SK-N-SH treated with all-trans-retinoic acid at 6 μM for 48 hours (cell line): ENCODE results near the gene CILP.

Experiments used
- ATAC-seq: fragments of 200-7000 bp; cut with Tn5 transposase; 3 replicates; pipeline ENCODE4 v1.9.1; 2020; ENCODE audit warnings: mild to moderate bottlenecking, moderate library complexity
- ARNTL ChIP-seq: fragments of 450-650 bp; formaldehyde crosslinking; IDR thresholded peaks from 2 replicates; pipeline ENCODE4 v1.5.0; 2020; ENCODE audit warnings: low read depth, mild to moderate bottlenecking, moderate library complexity, borderline replicate concordance
- BACH2 ChIP-seq: fragments of 250-450 bp; sonication (Bioruptor Pico); IDR thresholded peaks from 2 replicates; pipeline ENCODE4 v1.9.0; 2021; ENCODE audit warnings: mild to moderate bottlenecking, borderline replicate concordance
- GLIS3 ChIP-seq: fragments of 250-450 bp; sonication (Bioruptor Pico); IDR thresholded peaks from 2 replicates; pipeline ENCODE4 v1.5.0; 2020; ENCODE audit warnings: mild to moderate bottlenecking, moderate library complexity
- ISL1 ChIP-seq: fragments of 250-450 bp; sonication (Bioruptor Pico); IDR thresholded peaks from 2 replicates; pipeline ENCODE4 v2.1.2; 2022; ENCODE audit warnings: mild to moderate bottlenecking, moderate library complexity
- OSR1 ChIP-seq: fragments of 250-450 bp; sonication (Bioruptor Pico); IDR thresholded peaks from 2 replicates; pipeline ENCODE4 v1.8.0; 2022; ENCODE audit warnings: moderate library complexity, mild to moderate bottlenecking, inconsistent platforms
- PPARA ChIP-seq: fragments of 250-450 bp; sonication (Bioruptor Pico); IDR thresholded peaks from 2 replicates; pipeline ENCODE4 v1.5.0; 2020; ENCODE audit warnings: mild to moderate bottlenecking, borderline replicate concordance
- RARB ChIP-seq: fragments of 250-450 bp; sonication (Bioruptor Pico); IDR thresholded peaks from 2 replicates; pipeline ENCODE4 v1.8.0; 2021; ENCODE audit warnings: mild to moderate bottlenecking, moderate library complexity
- SNAI2 ChIP-seq: fragments of 250-450 bp; sonication (Bioruptor Pico); IDR thresholded peaks from 2 replicates; pipeline ENCODE4 v1.5.0; 2020; ENCODE audit warnings: mild to moderate bottlenecking, moderate library complexity
- TCF4 ChIP-seq: fragments of 250-450 bp; sonication (Bioruptor Pico); IDR thresholded peaks from 2 replicates; pipeline ENCODE4 v1.8.0; 2021; ENCODE audit warnings: mild to moderate bottlenecking, moderate library complexity, borderline replicate concordance
- TOX ChIP-seq: fragments of 250-450 bp; sonication (Bioruptor Pico); IDR thresholded peaks from 2 replicates; pipeline ENCODE4 v1.8.0; 2021; ENCODE audit warnings: mild to moderate bottlenecking, moderate library complexity, borderline replicate concordance
- ZC3H10 ChIP-seq: fragments of 250-450 bp; sonication (Bioruptor Pico); IDR thresholded peaks from 2 replicates; pipeline ENCODE4 v1.5.1; 2021; ENCODE audit warnings: mild to moderate bottlenecking, moderate library complexity
- ZFP3 ChIP-seq: fragments of 250-450 bp; sonication (Bioruptor Pico); IDR thresholded peaks from 2 replicates; pipeline ENCODE4 v1.5.0; 2020; ENCODE audit warnings: mild to moderate bottlenecking, moderate library complexity
- ZFP30 ChIP-seq: fragments of 450-650 bp; formaldehyde crosslinking; IDR thresholded peaks from 2 replicates; pipeline ENCODE4 v1.5.0; 2022; ENCODE audit warnings: mild to moderate bottlenecking, moderate library complexity
- ZNF565 ChIP-seq: fragments of 450-650 bp; formaldehyde crosslinking; conservative IDR thresholded peaks from 2 replicates; pipeline ENCODE4 v1.5.0; 2020; ENCODE audit warnings: low read depth, mild to moderate bottlenecking, moderate library complexity
- ZNF70 ChIP-seq: fragments of 450-650 bp; formaldehyde crosslinking; IDR thresholded peaks from 2 replicates; pipeline ENCODE4 v1.5.0; 2020; ENCODE audit warnings: mild to moderate bottlenecking, moderate library complexity
- ZNF8 ChIP-seq: fragments of 450-650 bp; formaldehyde crosslinking; IDR thresholded peaks from 2 replicates; pipeline ENCODE4 v1.5.0; 2020; ENCODE audit warnings: mild to moderate bottlenecking, moderate library complexity
- TF ChIP-seq, protein P1 (sequence below): fragments of 250-450 bp; sonication (Bioruptor Pico); IDR thresholded peaks from 2 replicates; pipeline ENCODE4 v1.5.1; 2021; ENCODE audit warnings: mild to moderate bottlenecking, moderate library complexity
- TF ChIP-seq, protein P2 (sequence below): fragments of 250-450 bp; sonication (Bioruptor Pico); IDR thresholded peaks from 2 replicates; pipeline ENCODE4 v1.5.1; 2020; ENCODE audit warnings: low read depth, mild to moderate bottlenecking, moderate library complexity
- TF ChIP-seq, protein P3 (sequence below): fragments of 250-450 bp; sonication (Bioruptor Pico); IDR thresholded peaks from 2 replicates; pipeline ENCODE4 v1.8.0; 2021; ENCODE audit warnings: low read depth, mild to moderate bottlenecking, moderate library complexity, borderline replicate concordance
- TF ChIP-seq, protein P4 (sequence below): fragments of 250-450 bp; sonication (Bioruptor Pico); IDR thresholded peaks from 2 replicates; pipeline ENCODE4 v1.8.0; 2020; ENCODE audit warnings: mild to moderate bottlenecking, moderate library complexity, borderline replicate concordance
- TF ChIP-seq, protein P5 (sequence below): fragments of 250-450 bp; sonication (Bioruptor Pico); IDR thresholded peaks from 2 replicates; pipeline ENCODE4 v1.5.0; 2020; ENCODE audit warnings: mild to moderate bottlenecking, moderate library complexity

CILP gene

DNA sequence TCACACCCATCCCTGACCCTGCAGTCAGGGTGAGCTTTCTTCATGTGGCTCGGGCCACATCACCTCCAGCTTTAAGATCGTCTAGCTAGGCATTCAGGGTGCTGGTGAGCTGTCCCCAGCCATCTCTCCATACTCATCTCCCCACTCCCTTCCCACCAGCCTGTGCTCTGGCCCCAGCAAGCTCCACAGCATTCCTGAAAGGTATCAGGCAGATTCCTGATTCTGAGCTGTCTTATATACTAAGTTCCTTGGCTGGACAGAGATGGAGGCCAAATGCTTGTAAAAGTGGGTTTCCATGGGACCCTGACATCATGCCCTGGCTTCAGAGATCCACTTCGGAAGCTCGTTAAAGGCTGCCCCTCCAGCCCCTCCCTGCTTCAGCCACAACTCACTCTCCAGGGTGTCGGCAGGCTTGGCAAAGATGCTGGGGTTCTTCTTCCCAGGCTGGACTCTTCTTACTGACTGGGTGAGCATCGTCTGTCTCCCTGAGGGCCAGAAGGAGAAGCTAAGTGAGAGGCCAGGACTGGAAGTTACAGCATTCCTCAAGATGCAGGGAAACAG is 3.9 kb downstream of the CILP start:
- no peak for ATAC-seq
- TF ChIP-seq ZNF8 (CRISPR knock-in tag) (no peak), TOX (CRISPR knock-in tag) (no peak), ZFP3 (CRISPR knock-in tag) (no peak)

DNA sequence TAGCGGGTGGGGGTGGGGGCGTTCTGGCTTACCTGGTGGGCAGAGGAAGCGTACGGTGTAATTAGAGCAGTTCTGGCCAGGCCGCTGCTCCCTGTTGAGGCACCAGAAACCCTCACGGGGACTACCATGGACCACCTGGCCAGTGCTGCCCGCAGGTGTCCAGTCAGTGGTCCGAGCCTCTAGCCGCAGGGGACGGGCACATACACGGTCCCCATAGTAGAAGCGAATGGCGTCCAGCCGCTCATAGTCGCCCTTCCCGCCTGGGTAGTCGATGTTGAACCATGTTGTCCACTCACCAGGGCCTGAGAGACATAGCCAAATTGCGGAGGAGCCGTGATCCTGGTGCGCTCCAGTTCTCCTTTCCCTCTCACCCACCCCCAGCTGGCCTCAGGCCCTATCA is 4.5 kb downstream of the CILP start:
- no peak for ATAC-seq
- TF ChIP-seq ZNF70 (CRISPR knock-in tag) (no peak), SNAI2 (CRISPR knock-in tag) (no peak), ARNTL (CRISPR knock-in tag) (no peak), ZC3H10 (CRISPR knock-in tag) (no peak), ISL1 (no peak), TCF4 (CRISPR knock-in tag) (no peak)
- TF ChIP-seq, protein P1, sequence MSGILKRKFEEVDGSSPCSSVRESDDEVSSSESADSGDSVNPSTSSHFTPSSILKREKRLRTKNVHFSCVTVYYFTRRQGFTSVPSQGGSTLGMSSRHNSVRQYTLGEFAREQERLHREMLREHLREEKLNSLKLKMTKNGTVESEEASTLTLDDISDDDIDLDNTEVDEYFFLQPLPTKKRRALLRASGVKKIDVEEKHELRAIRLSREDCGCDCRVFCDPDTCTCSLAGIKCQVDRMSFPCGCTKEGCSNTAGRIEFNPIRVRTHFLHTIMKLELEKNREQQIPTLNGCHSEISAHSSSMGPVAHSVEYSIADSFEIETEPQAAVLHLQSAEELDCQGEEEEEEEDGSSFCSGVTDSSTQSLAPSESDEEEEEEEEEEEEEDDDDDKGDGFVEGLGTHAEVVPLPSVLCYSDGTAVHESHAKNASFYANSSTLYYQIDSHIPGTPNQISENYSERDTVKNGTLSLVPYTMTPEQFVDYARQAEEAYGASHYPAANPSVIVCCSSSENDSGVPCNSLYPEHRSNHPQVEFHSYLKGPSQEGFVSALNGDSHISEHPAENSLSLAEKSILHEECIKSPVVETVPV (CRISPR knock-in tag), result no peak
- TF ChIP-seq, protein P2, sequence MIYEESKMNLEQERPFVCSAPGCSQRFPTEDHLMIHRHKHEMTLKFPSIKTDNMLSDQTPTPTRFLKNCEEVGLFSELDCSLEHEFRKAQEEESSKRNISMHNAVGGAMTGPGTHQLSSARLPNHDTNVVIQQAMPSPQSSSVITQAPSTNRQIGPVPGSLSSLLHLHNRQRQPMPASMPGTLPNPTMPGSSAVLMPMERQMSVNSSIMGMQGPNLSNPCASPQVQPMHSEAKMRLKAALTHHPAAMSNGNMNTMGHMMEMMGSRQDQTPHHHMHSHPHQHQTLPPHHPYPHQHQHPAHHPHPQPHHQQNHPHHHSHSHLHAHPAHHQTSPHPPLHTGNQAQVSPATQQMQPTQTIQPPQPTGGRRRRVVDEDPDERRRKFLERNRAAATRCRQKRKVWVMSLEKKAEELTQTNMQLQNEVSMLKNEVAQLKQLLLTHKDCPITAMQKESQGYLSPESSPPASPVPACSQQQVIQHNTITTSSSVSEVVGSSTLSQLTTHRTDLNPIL (CRISPR knock-in tag), result no peak
- TF ChIP-seq, protein P3, sequence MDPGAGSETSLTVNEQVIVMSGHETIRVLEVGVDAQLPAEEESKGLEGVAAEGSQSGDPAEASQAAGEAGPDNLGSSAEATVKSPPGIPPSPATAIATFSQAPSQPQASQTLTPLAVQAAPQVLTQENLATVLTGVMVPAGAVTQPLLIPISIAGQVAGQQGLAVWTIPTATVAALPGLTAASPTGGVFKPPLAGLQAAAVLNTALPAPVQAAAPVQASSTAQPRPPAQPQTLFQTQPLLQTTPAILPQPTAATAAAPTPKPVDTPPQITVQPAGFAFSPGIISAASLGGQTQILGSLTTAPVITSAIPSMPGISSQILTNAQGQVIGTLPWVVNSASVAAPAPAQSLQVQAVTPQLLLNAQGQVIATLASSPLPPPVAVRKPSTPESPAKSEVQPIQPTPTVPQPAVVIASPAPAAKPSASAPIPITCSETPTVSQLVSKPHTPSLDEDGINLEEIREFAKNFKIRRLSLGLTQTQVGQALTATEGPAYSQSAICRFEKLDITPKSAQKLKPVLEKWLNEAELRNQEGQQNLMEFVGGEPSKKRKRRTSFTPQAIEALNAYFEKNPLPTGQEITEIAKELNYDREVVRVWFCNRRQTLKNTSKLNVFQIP, result no peak

DNA sequence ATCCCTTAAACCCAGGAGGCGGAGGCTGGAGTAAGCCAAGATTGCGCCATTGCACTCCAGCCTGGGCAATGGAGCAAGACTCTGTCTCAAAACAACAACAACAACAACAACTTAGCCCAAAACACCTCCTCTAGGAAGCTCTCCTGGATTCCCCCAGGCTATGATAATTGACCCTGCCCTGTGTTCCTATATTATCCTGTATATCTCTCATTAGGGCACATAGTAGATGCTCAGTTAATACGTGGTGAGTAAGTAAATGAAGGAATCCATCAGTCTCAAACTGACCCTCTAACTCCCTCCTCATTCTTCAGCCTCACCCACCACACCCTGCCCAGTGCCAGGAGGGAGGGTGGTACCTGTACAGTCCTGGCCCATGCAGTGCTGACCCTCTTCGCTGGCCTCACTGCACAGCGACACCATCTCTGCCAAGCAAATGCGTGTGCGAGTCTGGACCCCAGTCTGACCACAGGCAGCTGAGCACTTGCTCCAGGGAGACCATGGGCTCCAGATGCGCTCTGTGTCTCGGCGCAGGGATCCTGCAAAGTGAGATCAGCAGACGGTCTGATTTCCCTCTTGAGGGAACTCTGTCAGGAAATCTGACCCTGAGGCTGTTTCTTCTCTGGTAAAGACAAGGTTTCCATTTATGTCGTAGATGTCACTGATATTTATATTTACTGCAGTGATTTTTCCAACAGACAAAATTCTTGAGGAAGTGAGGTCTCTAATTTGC is 6.2 kb downstream of the CILP start:
- TF ChIP-seq, protein P1 (CRISPR knock-in tag), result no peak
- TF ChIP-seq, protein P4, sequence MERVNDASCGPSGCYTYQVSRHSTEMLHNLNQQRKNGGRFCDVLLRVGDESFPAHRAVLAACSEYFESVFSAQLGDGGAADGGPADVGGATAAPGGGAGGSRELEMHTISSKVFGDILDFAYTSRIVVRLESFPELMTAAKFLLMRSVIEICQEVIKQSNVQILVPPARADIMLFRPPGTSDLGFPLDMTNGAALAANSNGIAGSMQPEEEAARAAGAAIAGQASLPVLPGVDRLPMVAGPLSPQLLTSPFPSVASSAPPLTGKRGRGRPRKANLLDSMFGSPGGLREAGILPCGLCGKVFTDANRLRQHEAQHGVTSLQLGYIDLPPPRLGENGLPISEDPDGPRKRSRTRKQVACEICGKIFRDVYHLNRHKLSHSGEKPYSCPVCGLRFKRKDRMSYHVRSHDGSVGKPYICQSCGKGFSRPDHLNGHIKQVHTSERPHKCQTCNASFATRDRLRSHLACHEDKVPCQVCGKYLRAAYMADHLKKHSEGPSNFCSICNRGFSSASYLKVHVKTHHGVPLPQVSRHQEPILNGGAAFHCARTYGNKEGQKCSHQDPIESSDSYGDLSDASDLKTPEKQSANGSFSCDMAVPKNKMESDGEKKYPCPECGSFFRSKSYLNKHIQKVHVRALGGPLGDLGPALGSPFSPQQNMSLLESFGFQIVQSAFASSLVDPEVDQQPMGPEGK (CRISPR knock-in tag), result no peak
- TF ChIP-seq GLIS3 (CRISPR knock-in tag) (no peak), ZC3H10 (CRISPR knock-in tag) (no peak), ZFP30 (CRISPR knock-in tag) (no peak), PPARA (CRISPR knock-in tag) (no peak), BACH2 (no peak), SNAI2 (CRISPR knock-in tag) (no peak), ZNF565 (no peak), ZFP3 (CRISPR knock-in tag) (no peak), TCF4 (CRISPR knock-in tag) (no peak), ARNTL (CRISPR knock-in tag) (no peak), ZNF8 (CRISPR knock-in tag) (no peak), OSR1 (CRISPR knock-in tag) (no peak), RARB (CRISPR knock-in tag) (no peak), ZNF70 (CRISPR knock-in tag) (no peak)
- TF ChIP-seq, protein P5, sequence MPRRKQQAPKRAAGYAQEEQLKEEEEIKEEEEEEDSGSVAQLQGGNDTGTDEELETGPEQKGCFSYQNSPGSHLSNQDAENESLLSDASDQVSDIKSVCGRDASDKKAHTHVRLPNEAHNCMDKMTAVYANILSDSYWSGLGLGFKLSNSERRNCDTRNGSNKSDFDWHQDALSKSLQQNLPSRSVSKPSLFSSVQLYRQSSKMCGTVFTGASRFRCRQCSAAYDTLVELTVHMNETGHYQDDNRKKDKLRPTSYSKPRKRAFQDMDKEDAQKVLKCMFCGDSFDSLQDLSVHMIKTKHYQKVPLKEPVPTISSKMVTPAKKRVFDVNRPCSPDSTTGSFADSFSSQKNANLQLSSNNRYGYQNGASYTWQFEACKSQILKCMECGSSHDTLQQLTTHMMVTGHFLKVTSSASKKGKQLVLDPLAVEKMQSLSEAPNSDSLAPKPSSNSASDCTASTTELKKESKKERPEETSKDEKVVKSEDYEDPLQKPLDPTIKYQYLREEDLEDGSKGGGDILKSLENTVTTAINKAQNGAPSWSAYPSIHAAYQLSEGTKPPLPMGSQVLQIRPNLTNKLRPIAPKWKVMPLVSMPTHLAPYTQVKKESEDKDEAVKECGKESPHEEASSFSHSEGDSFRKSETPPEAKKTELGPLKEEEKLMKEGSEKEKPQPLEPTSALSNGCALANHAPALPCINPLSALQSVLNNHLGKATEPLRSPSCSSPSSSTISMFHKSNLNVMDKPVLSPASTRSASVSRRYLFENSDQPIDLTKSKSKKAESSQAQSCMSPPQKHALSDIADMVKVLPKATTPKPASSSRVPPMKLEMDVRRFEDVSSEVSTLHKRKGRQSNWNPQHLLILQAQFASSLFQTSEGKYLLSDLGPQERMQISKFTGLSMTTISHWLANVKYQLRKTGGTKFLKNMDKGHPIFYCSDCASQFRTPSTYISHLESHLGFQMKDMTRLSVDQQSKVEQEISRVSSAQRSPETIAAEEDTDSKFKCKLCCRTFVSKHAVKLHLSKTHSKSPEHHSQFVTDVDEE (CRISPR knock-in tag), result no peak
- TF ChIP-seq, protein P2 (CRISPR knock-in tag), result no peak
- TF ChIP-seq, protein P3, result no peak
- ATAC-seq, result no peak
